ENCODE data around the gene ZFYVE1. TPM values are rescaled to one million over a fixed set of nuclear protein-coding genes. Genes with fewer than 3 reads are reported as not detected.

ZFYVE1 gene
- total RNA-seq, 1 donor from 2014 or later = 50.6 TPM

- DNase-seq (ENCODE audit: low spot score) = no peak
- H3K36me3 Mint-ChIP-seq (ENCODE audit: low read depth, unreplicated experiment) = peaks cover 35% of the 10 kb centered on the region
Observed at GRCh38 chr14:72975770-72976169, 51.1 kb downstream of the ZFYVE1 start.

GRCh38 chr14:72974661-72975060 is 52.2 kb downstream of the ZFYVE1 start:
- Mint-ChIP-seq H3K27me3 (ENCODE audit: unreplicated experiment) (peaks cover 11% of the 10 kb centered on the region), H3K4me1 (ENCODE audit: unreplicated experiment) (peaks cover 31% of the 10 kb centered on the region), H3K36me3 (ENCODE audit: low read depth, unreplicated experiment) (peaks cover 45% of the 10 kb centered on the region), H3K27ac (ENCODE audit: unreplicated experiment) (no peak overlapping the region), H3K4me3 (ENCODE audit: unreplicated experiment) (no peak overlapping the region), H3K9me3 (ENCODE audit: unreplicated experiment) (no peaks in the 10 kb centered on the region)
- no peak for DNase-seq (ENCODE audit: low spot score)
- TF ChIP-seq CTCF (IDR thresholded peaks at IDR 0.05; ENCODE audit: unreplicated experiment) = no peak

More at GRCh38 chr14:72975770-72976169, 51.1 kb downstream of the ZFYVE1 start:
- no peak for TF ChIP-seq CTCF (IDR thresholded peaks at IDR 0.05; ENCODE audit: unreplicated experiment)
- Mint-ChIP-seq H3K9me3 (ENCODE audit: unreplicated experiment) (no peaks in the 10 kb centered on the region), H3K27me3 (ENCODE audit: unreplicated experiment) (peaks cover 8% of the 10 kb centered on the region), H3K4me1 (ENCODE audit: unreplicated experiment) (peaks cover 31% of the 10 kb centered on the region), H3K27ac (ENCODE audit: unreplicated experiment) (no peak overlapping the region), H3K4me3 (ENCODE audit: unreplicated experiment) (peak overlapping the region; percentile 26)

GRCh38 chr14:72970824-72971434 is 56.0 kb downstream of the ZFYVE1 start:
- Mint-ChIP-seq H3K9me3 (ENCODE audit: unreplicated experiment) (no peaks in the 10 kb centered on the region), H3K4me3 (ENCODE audit: unreplicated experiment) (no peak overlapping the region), H3K36me3 (ENCODE audit: low read depth, unreplicated experiment) (peaks cover 54% of the 10 kb centered on the region), H3K27me3 (ENCODE audit: unreplicated experiment) (peaks cover 11% of the 10 kb centered on the region), H3K4me1 (ENCODE audit: unreplicated experiment) (peaks cover 13% of the 10 kb centered on the region), H3K27ac (ENCODE audit: unreplicated experiment) (no peak overlapping the region)
- no peak for TF ChIP-seq CTCF (IDR thresholded peaks at IDR 0.05; ENCODE audit: unreplicated experiment)
- no peak for DNase-seq (ENCODE audit: low spot score)

- Mint-ChIP-seq H3K4me3 (ENCODE audit: unreplicated experiment) (peak overlapping the region; percentile 59), H3K4me1 (ENCODE audit: unreplicated experiment) (peaks cover 5% of the 10 kb centered on the region), H3K27me3 (ENCODE audit: unreplicated experiment) (peaks cover 13% of the 10 kb centered on the region), H3K36me3 (ENCODE audit: low read depth, unreplicated experiment) (peaks cover 46% of the 10 kb centered on the region), H3K27ac (ENCODE audit: unreplicated experiment) (no peak overlapping the region), H3K9me3 (ENCODE audit: unreplicated experiment) (no peaks in the 10 kb centered on the region)
- no peak for DNase-seq (ENCODE audit: low spot score)
- no peak for TF ChIP-seq CTCF (IDR thresholded peaks at IDR 0.05; ENCODE audit: unreplicated experiment)
Observed at GRCh38 chr14:72970058-72970630, 56.8 kb downstream of the ZFYVE1 start.

GRCh38 chr14:72968316-72968715 is 58.6 kb downstream of the ZFYVE1 start:
- no peak for DNase-seq (ENCODE audit: low spot score)
- Mint-ChIP-seq H3K9me3 (ENCODE audit: unreplicated experiment) (no peaks in the 10 kb centered on the region), H3K27me3 (ENCODE audit: unreplicated experiment) (peaks cover 8% of the 10 kb centered on the region), H3K36me3 (ENCODE audit: low read depth, unreplicated experiment) (peaks cover 36% of the 10 kb centered on the region), H3K27ac (ENCODE audit: unreplicated experiment) (no peak overlapping the region), H3K4me1 (ENCODE audit: unreplicated experiment) (no peaks in the 10 kb centered on the region), H3K4me3 (ENCODE audit: unreplicated experiment) (no peak overlapping the region)
- no peak for TF ChIP-seq CTCF (IDR thresholded peaks at IDR 0.05; ENCODE audit: unreplicated experiment)

Data from endothelial cell (in vitro differentiated cells).